HG02973 (cell line): ENCODE measurements around the gene ERVK3-1.
"Not testable (repeated sequence)": the region's sequence is repeated elsewhere in the genome, so short reads cannot be mapped to it uniquely, and the experiment has no call there.

Source experiments
- ATAC-seq: cut with Tn5 transposase; IDR thresholded peaks from one replicate; pipeline ENCODE4 v1.9.1; 2021; ENCODE audit warnings: moderate library complexity; ENCODE audit not compliant: unreplicated experiment

Gene ERVK3-1

DNA sequence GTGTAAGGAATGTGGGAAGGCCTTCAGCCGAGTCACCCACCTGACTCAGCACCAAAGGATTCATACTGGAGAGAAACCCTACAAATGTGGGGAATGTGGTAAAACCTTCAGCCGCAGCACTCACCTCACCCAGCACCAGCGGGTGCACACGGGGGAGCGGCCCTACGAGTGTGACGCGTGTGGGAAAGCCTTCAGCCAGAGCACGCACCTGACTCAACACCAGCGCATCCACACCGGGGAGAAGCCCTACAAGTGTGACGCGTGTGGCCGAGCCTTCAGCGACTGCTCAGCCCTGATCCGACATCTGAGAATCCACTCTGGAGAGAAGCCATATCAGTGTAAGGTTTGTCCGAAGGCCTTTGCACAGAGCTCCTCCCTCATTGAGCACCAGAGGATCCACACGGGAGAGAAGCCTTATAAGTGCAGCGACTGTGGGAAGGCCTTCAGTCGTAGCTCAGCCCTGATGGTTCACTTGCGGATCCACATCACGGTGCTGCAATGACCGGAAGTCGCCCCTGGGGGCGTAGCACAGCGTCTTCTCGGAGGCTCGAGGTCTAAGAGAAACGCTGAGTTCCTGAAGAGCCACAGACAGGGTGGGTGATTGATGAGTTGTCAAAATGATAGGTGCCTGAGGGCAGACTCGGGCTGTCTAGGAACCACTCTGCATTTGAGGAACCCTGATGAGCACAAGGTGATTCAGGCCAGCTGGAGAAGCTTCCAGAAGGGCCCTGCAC lies 33.8 kb downstream of the ERVK3-1 start:
- ATAC-seq: no peak

DNA sequence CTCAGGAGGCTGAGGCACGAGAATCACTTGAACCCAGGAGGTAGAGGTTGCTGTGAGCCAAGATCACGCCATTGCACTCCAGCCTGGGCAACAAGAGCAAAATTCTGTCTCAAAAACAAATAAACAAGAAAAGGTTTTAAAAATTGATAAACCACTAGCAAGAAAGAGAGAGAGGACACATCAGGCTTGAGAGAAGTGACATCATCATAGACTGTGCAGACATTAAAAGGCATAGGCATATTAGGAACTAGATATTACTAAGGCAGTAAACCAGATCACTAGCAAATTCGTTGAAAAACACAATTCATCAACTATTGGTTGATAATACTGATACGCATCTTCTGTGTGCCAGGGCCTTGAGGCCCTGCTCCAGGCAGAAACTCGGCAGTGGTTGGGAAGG lies 40.4 kb downstream of the ERVK3-1 start:
- ATAC-seq: no peak

DNA sequence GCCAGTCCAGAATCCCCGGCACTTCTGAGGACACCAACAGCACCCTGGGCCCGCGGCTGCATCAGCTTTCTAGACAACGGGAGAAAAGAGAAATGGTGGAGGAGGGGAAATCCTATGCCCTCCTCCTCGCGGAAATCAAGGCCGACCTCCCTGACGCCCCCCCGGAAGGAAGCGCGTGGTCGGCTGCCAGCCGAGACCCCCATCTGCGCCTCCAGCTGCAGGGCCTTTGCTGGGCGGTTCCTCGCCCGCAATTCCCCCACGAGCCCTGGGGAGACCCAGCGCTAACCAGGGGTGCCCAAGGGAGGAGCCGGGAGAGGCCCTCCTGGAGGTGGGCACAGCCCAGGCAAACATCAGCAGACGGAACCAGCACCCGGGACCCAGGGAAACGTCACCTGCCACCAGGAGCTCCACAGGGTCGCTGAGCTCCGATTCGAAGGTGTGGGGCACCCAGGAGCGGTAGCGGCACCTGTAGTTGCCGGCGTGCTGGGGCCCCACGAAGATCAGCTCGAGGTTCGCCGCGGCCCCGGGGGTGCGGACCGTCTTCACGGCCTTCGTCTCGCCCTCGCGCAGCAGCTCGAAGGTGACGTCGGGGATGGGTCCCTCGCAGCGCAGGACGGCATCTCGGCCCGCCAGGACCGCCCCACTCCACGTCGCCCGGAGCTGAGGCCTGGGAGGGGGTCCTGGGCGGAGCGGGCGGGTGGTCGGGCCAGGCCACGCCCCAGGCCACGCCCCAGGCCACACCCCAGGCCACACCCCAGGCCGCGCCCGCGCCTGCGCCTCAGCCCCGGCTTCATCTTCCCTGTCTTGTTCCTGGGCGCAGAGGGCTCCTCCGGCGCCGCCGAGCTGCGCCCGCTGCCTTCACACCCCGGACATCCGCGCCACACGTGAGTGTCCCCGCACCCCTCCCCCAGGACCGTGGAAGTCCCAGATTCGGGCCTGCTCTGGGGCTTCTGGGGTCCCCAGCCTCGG lies 42.1 kb downstream of the ERVK3-1 start:
- ATAC-seq: peak; percentile 68

DNA sequence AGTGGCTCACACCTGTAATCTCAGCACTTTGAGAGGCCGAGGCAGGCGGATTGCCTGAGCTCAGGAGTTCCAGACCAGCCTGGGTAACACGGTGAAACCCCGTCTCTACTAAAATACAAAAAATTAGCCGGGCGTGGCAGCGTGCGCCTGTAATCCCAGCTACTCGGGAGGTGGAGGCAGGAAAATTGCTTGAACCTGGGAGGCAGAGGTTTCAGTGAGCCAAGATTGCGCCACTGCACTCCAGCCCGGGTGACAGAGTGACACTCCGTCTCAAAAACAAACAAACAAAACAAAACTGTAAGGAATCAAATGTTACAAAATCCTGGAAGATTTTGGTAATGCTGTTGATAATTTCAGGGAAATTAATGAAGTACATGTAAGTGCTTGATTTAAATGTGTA lies 42.9 kb downstream of the ERVK3-1 start:
- not testable (repeated sequence) for ATAC-seq

DNA sequence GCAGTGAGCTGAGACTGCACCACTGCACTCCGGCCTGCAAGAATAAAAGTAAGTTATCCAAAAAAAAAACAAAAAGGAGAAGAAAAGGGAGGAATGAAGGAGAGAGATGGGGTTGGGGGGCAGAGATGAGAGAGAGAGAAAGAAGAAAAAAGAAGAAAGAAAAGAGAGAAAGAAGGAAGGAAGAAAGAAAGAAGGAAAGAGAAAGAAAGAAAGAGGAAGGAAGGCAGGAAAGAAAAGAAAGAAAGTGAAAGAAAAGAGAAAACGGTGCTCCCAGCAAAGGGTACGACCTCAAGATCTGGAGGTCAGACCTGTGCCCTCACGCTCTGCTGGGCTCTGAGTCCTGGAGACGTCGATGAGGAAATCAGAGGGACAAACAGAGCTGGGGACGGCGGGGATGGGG lies 44.4 kb downstream of the ERVK3-1 start:
- ATAC-seq: no peak

DNA sequence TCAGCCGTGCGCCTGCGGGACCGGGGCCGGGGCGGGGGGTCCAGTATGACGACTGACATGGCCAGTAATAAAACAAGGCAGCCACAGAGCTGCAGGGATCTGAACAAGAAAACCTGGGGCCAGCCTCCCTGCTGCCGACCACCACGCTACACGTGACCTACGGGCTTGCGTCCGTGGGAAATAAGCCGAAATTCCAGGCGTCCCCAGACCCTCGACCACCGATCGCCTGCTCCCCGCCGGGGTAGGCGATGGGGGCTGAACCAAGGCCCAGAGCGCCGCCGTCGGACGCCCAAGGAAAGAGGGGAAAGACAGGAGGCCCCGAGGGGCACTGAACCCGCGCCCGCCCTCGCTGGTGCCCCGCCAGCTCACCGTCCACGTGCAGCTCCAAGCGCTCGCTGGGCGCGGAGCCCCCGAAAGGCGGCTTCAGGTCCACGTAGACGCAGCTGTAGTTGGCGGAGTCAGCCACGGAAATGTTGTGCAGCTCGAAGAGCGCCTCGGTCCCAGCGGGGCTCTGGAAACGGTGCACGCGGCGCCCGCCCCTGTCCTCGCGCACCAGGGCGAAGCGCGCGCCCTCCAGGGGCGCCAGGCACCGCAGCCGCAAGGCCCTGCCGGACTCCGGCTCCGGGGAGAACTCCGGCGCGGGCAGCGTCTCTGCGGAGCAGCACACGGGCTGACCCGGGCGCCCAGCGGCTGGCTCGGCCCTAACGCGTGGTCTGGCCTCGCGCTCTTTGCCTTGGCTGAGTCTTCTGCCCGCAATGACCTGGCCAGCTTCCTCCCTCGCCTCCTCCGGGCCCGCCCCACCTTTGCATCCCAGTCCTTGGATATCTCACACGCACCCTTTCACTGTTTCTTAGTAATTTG lies 45.1 kb downstream of the ERVK3-1 start:
- ATAC-seq: no peak

DNA sequence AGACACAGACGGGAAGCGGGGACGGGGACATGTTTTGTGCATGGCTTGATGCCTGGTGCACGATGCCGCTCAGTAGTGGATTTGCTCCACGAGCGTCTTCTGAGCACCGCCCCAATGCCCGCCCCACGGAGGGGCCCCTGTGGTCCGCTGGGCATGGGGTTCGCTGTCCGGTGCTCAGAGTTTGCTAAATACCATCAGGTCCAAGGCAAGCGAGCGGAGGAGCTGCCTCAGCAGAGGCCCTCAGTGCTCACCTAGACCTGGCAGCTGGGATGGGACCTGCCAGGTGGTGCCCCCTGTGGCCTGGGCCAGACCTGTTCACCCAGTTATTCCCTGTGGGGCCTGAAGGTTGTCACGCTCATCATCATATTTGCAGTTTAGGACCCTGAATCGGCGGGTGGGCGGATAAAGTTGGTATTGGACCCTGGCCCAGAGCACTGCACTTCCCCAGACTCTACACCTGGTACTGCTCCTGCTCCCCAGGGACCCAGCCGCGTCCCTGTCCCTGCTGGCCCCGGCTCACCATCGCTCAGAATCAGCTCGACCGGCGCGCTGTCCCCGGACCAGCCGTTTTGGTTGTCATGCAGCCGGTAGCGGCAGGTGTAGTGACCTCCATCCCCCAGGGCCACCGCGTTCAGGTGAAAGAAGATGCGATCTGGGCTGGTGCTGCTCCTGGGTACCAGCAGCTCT lies 45.8 kb downstream of the ERVK3-1 start:
- ATAC-seq: no peak

DNA sequence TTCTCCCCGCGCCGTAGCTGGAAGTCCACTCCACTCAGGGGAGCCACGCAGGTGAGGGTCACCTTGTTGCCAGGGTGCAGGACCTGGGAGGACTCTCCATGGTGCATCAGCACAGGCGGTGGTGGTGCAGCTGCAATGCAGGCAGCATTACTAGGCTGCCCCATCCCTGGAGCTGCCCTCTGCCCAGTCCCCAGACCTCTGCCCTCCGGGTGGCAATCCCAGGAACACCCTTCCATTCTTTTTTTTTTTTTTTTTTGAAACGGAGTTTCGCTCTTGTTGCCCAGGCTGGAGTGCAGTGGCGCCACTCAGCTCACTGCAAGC lies 46.3 kb downstream of the ERVK3-1 start:
- no peak for ATAC-seq

DNA sequence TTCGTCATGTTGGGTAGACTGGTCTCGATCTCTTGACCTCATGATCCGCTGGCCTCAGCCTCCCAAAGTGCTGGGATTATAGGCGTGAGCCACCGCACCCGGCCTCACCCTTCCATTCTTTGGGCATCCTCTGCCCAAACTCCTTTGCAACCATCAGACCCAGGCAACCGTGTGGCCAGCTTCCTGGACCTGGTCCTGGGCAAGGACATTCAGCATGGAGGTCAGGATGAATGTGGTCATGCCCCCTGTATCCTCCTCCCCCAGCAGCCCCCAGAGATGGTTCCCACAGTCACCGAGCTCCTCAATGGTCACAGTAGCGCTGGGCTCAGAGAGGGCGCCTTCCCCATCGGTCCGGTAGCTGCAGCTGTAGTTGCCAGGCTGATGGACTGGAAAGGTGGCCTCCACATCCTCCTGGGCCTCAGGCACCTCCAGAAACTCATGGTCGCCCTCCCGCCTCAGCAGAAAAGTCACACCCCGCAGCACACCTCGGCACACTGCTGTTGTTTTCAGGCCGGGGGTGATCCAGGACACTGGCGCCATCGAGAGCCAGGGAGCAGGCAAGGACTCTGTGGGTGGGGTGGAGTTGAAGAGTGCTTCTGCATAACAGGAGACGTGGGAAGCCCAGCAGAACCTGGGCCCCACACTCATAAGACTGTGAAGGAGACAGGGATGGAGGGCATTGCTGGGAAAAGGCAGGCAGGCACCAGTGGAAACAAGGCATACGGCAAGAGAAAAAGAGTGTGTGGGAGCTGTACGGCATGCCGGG lies 47.0 kb downstream of the ERVK3-1 start:
- ATAC-seq: no peak

DNA sequence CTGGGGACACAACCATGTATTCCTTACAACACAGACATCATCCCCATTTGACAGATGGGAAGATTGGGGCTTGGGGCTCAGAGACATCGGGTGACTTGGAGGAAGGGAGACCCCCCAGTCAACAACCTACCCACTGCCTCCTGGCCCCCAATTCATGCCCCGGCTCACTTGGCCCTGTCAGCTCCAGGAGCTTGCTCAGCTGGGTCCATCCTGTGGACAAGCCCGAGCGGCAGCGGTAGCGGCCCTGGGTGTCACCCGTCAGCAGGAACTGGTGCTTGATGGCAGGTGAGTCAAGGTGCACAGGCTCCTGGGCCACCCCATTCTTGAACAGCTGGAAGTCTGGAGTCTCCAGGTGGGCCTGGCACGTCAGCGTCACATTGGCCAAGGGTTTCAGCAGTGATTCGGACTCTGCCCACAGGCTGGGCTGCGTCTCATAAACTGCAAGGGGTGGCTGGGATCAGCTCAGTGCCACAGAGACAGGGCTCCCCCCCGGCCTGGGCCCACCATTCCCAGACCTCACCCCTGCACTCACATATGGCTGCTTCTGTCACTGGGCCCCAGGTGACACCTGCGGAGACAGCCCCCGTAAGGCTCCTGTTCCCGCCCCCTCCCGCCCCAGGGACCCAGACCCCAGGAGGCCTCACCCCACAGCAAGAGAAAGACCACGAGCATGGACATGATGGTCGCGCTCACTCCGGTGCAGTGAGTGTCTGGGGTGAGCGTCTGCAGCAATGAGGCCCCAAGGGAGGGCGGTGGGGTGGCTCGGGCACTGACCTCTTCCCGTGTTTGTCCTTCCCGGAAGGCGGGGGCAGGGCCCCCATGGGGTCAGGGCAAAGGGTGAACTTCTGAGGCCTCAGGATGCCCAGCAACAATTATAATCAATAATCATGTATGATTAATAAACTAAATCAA lies 47.8 kb downstream of the ERVK3-1 start, which contains the start of gene A1BG:
Gene A1BG, minus strand, starts transcription at position 733 of the 912 bp plus-strand sequence. Its CDS starts 55 bp downstream, at position 678.
- ATAC-seq: no peak

DNA sequence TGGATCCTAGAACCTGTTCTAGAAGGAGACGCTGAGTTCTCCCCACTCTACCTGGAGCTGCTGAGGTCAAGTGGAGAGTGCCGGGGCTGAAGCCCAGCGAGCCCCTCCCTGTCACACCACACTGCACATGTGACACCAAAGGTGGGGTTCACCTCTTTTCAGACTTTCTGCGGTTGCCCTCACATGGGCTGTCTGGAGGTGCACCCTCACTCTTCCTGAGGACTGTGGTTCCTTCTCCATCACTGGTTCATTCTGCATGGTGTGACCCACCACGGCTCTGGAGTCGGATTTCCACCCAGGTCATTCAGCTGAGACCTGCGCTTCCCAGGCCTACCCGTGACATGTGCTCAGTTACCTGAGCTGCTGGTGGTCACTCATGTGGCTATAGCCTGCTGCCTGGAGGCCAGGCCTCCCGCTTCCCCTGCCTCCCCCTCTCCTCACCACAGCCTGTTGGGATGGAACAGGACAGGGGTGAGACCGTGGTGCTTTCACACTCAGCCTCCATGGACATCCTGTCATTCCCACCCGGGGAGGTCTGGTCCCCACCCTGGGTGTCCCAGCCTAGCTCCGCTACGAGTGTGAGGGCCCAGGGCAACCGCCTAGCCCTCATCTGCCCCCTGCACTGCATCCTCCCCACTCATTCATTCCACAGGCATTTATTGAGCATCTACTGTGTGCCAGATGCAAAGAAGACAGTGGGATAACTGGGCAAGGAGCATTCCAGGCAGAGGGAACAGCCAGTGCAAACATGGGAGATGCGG lies 48.7 kb downstream of the ERVK3-1 start:
- no peak for ATAC-seq

DNA sequence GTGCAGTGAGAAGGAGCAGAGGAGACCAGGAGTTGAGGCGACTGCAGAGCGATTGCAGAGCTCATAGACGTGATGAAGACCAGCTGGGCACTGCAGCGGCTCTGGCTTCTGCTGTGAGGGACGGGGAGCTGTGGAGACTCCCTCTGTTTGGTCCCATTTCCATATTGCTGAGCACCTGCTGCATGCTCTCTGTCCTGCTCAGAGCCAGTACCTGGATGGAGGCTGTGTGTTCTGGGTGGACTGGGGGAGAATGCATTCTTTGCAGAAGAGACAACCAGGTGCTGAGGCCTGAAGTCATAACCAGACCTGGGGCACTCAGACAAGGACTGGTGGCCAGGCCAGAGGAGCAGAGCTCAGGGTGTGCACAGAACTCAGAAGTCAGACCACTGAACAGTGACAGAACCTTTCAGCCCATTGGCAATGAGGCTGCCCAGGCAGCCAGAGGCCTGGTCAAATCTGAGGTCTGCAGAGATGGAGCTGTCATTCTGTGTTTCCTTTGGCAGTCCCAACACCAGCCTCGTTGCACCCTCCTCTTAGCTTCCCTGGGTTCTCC lies 49.4 kb downstream of the ERVK3-1 start:
- ATAC-seq: no peak

DNA sequence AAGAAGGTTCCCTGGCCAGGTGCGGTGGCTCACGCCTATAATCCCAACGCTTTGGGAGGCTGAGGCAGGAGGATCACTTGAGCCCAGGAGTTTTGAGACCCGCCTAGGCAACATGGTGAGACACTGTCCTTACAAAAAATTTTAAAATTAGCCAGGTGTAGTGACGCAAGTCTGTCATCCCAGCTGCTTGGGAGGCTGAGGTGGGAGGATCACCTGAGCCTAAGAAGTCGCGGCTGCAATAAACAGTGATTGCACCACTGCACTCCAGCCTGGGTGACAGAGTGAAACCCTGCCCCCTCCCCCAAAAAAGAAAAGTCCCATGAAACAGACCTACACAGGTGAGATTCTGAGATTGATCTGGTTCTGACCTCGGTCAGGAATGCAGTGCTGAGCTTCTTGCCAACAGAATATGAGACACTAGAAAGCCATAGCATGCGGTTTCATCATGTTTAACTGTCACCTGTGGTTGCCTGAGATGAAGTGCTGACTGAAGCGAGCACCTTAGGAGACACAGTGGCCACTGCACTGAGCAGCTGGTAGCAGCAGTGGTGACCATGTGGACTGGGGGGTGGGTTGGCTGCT lies 50.1 kb downstream of the ERVK3-1 start:
- no peak for ATAC-seq

DNA sequence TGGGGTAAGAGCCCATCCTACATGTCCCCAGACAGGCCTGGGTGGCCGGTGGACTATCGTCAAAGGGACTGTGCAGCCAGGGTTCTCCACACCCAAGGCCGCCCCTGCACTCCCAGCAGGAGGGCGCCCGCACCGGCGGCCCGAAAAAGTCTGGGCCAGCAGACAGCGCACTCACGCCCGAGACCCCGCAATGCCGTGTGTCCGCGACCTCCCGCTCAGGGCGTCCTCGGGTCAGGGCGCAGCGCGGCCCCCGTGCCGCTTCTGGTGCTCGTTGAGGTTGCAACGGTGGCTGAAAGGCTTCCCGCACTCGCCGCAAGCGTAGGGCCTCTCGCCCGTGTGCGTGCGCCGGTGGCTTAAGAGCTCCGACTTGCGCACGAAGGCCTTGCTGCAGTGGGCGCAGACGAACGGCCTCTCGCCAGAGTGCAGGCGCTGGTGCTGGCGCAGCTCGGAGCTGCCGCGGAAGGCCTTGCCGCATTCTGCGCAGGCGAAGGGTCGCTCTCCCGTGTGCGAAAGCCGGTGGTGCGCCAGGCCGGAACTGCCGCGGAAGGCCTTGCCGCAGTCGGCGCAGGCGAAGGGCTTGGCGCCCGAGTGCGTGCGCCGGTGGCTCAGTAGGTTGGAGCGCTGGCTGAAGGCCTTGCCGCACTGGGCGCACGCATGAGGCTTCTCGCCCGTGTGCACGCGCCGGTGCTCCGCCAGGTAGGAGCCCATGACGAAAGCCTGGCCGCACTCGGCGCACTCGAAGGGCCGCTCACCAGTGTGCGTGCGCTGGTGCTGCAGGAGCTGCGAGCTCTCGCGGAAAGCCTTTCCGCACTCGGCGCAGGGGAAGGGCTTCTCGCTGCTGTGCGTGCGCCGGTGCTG lies 51.0 kb downstream of the ERVK3-1 start:
- ATAC-seq: no peak

DNA sequence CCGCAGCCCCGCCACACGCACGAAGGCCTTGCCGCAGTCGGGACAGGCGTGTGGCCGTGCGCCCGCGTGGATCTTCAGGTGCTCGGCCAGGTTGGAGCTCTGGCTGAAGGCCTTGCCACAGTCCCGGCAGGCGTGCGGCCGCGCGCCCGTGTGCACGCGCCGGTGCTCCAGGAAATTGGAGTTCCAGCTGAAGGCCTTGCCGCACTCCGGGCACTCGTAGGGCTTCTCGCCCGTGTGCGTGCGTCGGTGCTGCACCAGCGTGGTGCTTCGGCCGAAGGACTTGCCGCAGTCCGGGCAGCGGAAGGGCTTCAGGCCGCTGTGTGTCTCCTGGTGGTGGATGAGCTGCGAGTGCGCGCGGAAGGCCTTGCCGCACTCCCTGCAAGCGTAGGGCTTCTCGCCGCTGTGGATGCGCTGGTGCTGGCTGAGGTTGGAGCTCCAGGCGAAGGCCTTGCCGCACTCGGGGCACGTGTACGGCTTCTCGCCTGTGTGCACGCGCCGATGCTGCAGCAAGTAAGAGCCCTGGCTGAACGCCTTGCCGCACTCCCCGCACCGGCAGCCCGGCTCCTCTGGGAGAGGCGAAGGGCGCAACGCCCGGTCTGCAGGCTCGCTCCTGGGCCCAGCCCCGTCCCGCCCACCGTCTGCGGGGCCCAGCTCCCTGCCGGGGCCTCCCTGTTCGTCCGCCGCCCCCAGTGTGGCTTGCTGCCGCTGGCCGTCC lies 51.7 kb downstream of the ERVK3-1 start:
- ATAC-seq: no peak
